ENCODE measurements around the gene CKLF. TPM values are rescaled to one million over a fixed set of nuclear protein-coding genes. Genes with fewer than 3 reads are reported as not detected.
"Not testable (repeated sequence)": the region's sequence is repeated elsewhere in the genome, so short reads cannot be mapped to it uniquely, and the experiment has no call there.

Gene CKLF
- total RNA-seq, 2 donors from 2014 or later, result 11.5 to 22.5 TPM

DNA sequence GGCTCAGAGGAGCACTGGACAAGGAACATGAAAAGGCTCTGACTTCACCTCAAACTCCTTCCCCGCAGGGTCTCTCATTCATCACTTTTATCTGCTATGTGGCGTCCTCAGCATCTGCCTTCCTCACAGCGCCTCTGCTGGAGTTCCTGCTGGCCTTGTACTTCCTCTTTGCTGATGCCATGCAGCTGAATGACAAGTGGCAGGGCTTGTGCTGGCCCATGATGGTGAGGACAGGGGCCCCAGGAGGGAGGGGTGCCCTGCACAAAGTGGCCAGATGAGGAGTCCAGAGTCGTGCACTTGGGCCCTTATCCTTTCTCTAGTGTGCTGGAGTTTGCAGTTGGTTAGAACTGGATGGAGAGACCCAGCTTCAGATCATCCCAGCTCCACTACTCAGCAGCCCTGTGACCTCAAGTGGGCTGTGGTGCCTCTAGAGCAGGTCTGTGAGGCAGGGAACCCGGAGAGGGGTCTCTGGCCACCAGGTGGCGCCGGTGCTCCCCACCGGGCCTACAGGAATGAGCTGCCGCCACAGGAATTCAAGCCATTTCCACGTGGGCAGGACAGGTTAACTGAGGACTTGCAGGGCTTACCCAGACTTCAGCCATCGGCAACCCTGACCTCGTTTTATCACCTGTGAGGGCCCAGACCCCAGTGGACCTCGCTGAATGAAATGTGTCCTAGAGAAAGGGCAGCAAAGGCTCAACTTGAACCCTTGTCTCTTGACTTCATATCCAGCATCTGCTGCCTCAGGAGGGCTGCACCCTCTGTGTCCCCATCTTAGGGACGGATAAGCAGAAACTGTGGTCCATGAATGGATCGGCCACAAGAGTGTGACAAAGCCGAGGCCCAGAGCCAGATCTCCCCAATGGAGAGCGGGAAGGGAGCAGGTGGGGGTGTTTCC is 56.1 kb downstream of the CKLF start:
- Histone ChIP-seq H3K27me3 (no peaks in the 10 kb centered on the region), H3K4me1 (peaks cover 3 to 35% of the 10 kb centered on the region in 2 donors)
- DNase-seq (ENCODE audit: low spot score), result peak; percentile 91

DNA sequence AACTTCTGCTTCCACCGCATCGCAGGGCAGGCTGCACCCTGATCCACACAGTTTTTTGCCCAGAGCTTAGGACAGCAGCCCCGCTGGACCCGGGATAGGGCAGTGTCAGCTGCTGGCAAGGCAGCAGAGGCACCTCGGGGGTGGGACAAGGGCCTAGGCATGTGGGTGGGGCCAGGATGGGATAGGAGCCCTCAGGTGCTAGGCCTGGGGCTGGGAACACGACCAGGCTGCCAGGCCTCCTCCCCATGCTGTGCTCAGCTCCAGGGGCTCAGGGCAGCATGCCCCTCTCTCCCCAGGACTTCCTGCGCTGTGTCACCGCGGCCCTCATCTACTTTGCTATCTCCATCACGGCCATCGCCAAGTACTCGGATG is 56.7 kb downstream of the CKLF start:
- no peak for DNase-seq (ENCODE audit: low spot score)
- Histone ChIP-seq H3K9me3 (no peaks in the 10 kb centered on the region), H3K4me1 (peaks cover 3 to 29% of the 10 kb centered on the region in 2 donors), H3K27me3 (no peaks in the 10 kb centered on the region), H3K27ac (peak overlapping the region in 1 of 2 donors; percentile 40), H3K4me3 (no peak overlapping the region), H3K36me3 (peaks cover 50% of the 10 kb centered on the region)
- TF ChIP-seq, protein P1, sequence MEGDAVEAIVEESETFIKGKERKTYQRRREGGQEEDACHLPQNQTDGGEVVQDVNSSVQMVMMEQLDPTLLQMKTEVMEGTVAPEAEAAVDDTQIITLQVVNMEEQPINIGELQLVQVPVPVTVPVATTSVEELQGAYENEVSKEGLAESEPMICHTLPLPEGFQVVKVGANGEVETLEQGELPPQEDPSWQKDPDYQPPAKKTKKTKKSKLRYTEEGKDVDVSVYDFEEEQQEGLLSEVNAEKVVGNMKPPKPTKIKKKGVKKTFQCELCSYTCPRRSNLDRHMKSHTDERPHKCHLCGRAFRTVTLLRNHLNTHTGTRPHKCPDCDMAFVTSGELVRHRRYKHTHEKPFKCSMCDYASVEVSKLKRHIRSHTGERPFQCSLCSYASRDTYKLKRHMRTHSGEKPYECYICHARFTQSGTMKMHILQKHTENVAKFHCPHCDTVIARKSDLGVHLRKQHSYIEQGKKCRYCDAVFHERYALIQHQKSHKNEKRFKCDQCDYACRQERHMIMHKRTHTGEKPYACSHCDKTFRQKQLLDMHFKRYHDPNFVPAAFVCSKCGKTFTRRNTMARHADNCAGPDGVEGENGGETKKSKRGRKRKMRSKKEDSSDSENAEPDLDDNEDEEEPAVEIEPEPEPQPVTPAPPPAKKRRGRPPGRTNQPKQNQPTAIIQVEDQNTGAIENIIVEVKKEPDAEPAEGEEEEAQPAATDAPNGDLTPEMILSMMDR (IDR thresholded peaks at IDR 0.05), result no peak

More for the DNA sequence above, 56.1 kb downstream of the CKLF start:
- H3K9me3 ChIP-seq, result no peaks in the 10 kb centered on the region
- H3K4me3 ChIP-seq, result no peak overlapping the region
- H3K27ac ChIP-seq, result peak overlapping the region in 1 of 2 donors; percentile 40
- peaks cover 44% of the 10 kb centered on the region for H3K36me3 ChIP-seq
- TF ChIP-seq, protein P1 (IDR thresholded peaks at IDR 0.05), result peak; percentile 83 to 95

DNA sequence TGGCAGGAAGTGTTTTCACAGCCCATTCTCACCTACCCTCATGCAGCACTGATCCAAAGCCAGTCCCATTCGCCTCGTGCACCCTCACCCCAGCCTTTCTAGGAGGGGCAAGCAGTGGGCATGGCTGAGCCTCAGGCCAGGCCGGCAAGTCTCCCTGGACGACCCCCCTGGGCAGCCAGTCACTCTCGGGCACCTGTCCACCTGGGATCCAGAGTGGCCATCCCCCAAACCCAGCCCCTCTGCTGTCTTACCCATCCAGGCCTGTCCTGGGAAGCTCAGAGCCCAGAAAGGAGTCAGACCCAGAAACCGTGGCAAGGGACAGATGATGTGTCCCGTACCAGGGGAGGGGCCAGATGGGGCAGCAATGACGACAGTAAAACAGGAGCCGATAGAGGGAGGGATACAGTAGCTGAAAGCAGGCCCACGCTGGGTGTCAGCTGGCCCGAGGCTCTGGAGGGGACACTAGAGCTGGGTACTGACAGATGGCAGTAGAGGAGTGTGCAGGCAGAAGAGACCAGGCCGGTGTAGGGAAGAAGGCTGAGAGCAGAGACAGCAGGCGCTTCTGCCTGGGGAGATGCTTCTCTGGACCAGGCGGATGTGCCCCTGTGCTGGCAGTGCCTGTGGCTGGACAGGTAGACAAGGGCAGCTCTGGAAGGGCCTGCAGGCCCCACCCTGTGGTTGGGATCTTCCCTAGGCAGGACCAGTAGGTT is 57.9 kb downstream of the CKLF start:
- DNase-seq (ENCODE audit: low spot score), result no peak
- Histone ChIP-seq H3K9me3 (no peaks in the 10 kb centered on the region), H3K36me3 (peaks cover 50% of the 10 kb centered on the region), H3K4me1 (peaks cover 3 to 26% of the 10 kb centered on the region in 2 donors), H3K27ac (no peak overlapping the region), H3K27me3 (no peaks in the 10 kb centered on the region), H3K4me3 (no peak overlapping the region)
- TF ChIP-seq, protein P1 (IDR thresholded peaks at IDR 0.05), result no peak

DNA sequence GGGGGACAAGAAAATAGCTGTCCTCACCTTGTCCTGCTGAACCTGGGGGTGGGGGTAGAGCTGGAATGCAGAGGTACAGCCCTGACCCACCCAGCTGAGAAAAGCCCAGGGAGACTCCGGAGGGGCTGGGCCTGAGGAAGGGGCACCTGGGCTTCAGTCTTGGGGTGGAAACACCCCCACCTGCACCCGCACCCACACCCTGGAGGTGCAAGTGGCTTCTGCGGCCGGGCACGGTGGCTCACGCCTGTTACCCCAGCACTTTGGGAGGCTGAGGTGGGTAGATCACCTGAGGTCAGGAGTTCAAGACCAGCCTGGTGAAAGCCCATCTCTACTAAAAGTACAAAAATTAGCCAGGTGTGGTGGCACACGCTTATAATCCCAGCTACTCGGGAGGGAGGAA is 59.5 kb downstream of the CKLF start:
- DNase-seq (ENCODE audit: low spot score), result not testable (repeated sequence)

DNA sequence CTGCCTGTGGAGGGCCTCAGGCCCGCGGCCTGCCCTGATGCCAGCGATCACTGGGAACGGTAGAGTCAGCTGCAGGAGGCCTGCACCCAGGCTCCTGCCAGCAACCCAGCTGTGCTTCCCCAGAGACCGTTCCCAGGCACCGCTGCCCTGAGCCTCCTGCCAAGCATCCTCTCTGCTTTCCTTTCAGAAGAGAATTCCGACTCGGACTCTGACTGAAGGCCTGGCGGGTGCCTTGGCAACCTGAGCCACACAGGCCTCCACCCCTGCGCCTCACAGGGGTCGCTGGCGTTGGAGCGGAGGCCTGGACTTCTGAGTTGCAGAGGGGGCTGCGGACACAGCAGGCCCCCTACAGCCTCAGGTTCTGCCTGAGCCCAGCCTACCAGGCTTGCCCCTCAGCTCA is 60.0 kb downstream of the CKLF start:
- Histone ChIP-seq H3K36me3 (peaks cover 50% of the 10 kb centered on the region), H3K4me1 (peaks cover 3 to 13% of the 10 kb centered on the region in 2 donors), H3K9me3 (no peaks in the 10 kb centered on the region)

More for the DNA sequence above, 59.5 kb downstream of the CKLF start:
- H3K27me3 ChIP-seq, H3K27ac ChIP-seq, H3K9me3 ChIP-seq, H3K4me3 ChIP-seq: not testable (repeated sequence)
- peaks cover 3 to 13% of the 10 kb centered on the region in 2 donors for H3K4me1 ChIP-seq
- H3K36me3 ChIP-seq, result peaks cover 50% of the 10 kb centered on the region

More for the DNA sequence above, 60.0 kb downstream of the CKLF start:
- H3K27me3 ChIP-seq, result no peaks in the 10 kb centered on the region
- TF ChIP-seq, protein P1 (IDR thresholded peaks at IDR 0.05), result no peak
- H3K4me3 ChIP-seq, result no peak overlapping the region
- no peak for DNase-seq (ENCODE audit: low spot score)
- H3K27ac ChIP-seq, result no peak overlapping the region

All from right atrium auricular region (tissue), 2 donors.